ENCODE measurements around the gene LDLRAD3. TPM values are rescaled to one million over a fixed set of nuclear protein-coding genes. Genes with fewer than 3 reads are reported as not detected.

LDLRAD3 gene
- total and polyA plus RNA-seq, 10 donors = 1.5 to 9.6 (median 8.1) TPM

- H3K4me3 ChIP-seq = no peak overlapping the region
- H3K27ac ChIP-seq = no peak overlapping the region
- TF ChIP-seq CTCF (IDR thresholded peaks at IDR 0.05 in 8 of 11, conservative IDR thresholded peaks at IDR 0.05 in 3 of 11) = no peak
- H3K36me3 ChIP-seq = no peaks in the 10 kb centered on the region
- no peaks in the 10 kb centered on the region for H3K4me1 ChIP-seq
- intact Hi-C loops (cut with DNase I; ENCODE audit: low total_unique reads) = no loop called here
- H3K27me3 ChIP-seq (replicated peaks in 1 of 7) = peaks cover 0 to 7% (median 0%) of the 10 kb centered on the region in 7 donors
- DNase-seq = no peak
- peaks cover 0 to 19% (median 12%) of the 10 kb centered on the region in 8 donors for H3K9me3 ChIP-seq
- 74 to 84% (median 78%) methylated on average over 3 of the region's 3 CpGs for WGBS, 5 donors
Observed at GRCh38 chr11:36109590-36109849, 165.7 kb downstream of the LDLRAD3 start.

- no peak for TF ChIP-seq CTCF (IDR thresholded peaks at IDR 0.05 in 8 of 11, conservative IDR thresholded peaks at IDR 0.05 in 3 of 11)
- no peak for TF ChIP-seq POLR2AphosphoS5 (IDR thresholded peaks at IDR 0.05)
- TF ChIP-seq POLR2A (IDR thresholded peaks at IDR 0.05) = no peak
- no peak overlapping the region for H3K27ac ChIP-seq
- peaks cover 0 to 21% (median 12%) of the 10 kb centered on the region in 8 donors for H3K9me3 ChIP-seq
- DNase-seq = no peak
- no peaks in the 10 kb centered on the region for H3K4me1 ChIP-seq
- H3K36me3 ChIP-seq = no peaks in the 10 kb centered on the region
- H3K4me3 ChIP-seq = no peak overlapping the region
- H3K27me3 ChIP-seq (replicated peaks in 1 of 7) = peaks cover 0 to 7% (median 0%) of the 10 kb centered on the region in 7 donors
- intact Hi-C loops (cut with DNase I; ENCODE audit: low total_unique reads) = no loop called here
- WGBS, 5 donors = 55 to 66% (median 59%) methylated on average over 6 of the region's 6 CpGs
Observed at GRCh38 chr11:36109850-36110606, 166.2 kb downstream of the LDLRAD3 start.

DNA sequence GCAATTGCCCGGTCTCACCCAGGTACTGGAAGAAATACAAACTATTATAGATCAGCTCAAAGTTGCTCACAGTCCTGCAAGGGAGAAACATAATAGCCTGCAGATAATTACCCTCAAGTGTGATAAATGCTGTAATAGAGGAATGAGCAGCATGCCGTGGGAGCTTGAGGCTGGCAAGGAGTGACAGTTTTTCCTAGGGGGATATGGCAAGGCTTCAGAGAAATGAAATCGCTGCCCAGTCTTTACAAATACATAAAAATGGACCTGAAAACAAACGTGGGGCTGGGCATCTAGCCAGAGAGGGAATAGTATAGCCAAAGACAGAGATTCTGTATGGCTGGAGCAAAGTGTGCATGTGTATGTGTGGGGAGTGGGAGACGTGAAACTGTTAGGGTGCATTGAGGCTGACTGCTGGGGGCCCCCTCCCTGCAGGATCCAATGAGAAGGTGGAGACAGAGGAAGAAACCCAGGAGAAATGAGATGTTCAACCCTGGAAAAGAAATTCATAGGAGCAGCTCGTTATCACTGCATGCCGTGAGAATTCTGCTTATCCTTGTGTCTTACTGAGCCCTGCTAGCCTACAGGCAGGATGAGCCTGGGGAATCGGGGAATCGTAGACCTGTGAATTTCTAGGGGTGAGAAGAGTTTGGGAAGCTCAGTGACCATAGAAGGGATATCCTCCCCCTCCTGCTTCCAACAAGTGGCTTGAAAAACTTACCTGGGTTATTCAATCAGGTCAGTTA is 167.0 kb downstream of the LDLRAD3 start:
- TF ChIP-seq POLR2AphosphoS5 (IDR thresholded peaks at IDR 0.05) (no peak), CTCF (IDR thresholded peaks at IDR 0.05 in 8 of 11, conservative IDR thresholded peaks at IDR 0.05 in 3 of 11) (no peak), POLR2A (IDR thresholded peaks at IDR 0.05) (no peak)
- H3K4me1 ChIP-seq = no peaks in the 10 kb centered on the region
- WGBS, 5 donors = 67 to 82% (median 73%) methylated on average over 9 of the region's 9 CpGs
- no peak for DNase-seq
- intact Hi-C loops (cut with DNase I; ENCODE audit: low total_unique reads) = no loop called here
- peaks cover 0 to 21% (median 12%) of the 10 kb centered on the region in 8 donors for H3K9me3 ChIP-seq
- H3K27ac ChIP-seq = no peak overlapping the region
- no peaks in the 10 kb centered on the region for H3K36me3 ChIP-seq
- peaks cover 0 to 7% (median 0%) of the 10 kb centered on the region in 7 donors for H3K27me3 ChIP-seq (replicated peaks in 1 of 7)
- no peak overlapping the region for H3K4me3 ChIP-seq

DNA sequence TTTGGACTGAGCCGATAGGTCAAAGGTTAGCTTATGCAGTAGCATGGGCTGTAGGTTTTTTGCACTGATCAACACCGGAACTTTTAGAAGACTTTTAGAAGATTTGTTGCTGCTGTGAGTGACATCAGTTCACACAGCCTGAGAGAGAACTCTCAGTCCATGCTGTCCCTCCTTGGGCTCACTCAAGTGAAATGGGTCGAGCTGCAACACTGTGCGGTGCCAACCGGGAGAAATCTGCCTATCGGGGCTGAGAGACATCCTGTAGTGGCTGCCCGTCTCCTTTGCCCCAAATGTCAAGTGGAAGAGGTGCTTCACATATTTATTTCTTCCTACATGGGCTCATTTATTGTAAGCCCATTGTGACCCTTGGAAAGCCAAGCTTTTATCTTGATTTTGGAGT is 170.2 kb downstream of the LDLRAD3 start:
- WGBS, 5 donors = 72 to 89% (median 88%) methylated on average over 6 to 7 of the region's 7 CpGs
- no peak for DNase-seq
- TF ChIP-seq POLR2AphosphoS5 (IDR thresholded peaks at IDR 0.05) = no peak
- TF ChIP-seq POLR2A (IDR thresholded peaks at IDR 0.05) = no peak
- TF ChIP-seq CTCF (IDR thresholded peaks at IDR 0.05 in 8 of 11, conservative IDR thresholded peaks at IDR 0.05 in 3 of 11) = no peak
- Histone ChIP-seq H3K9me3 (peaks cover 0 to 21% (median 12%) of the 10 kb centered on the region in 8 donors), H3K27ac (no peak overlapping the region), H3K4me3 (no peak overlapping the region), H3K4me1 (no peaks in the 10 kb centered on the region), H3K27me3 (replicated peaks in 1 of 7) (no peaks in the 10 kb centered on the region), H3K36me3 (no peaks in the 10 kb centered on the region)
- intact Hi-C loops (cut with DNase I; ENCODE audit: low total_unique reads) = no loop called here

All from spleen (tissue), 11 donors.